Ecto neural progenitor cell (in vitro differentiated cells): ENCODE measurements around the gene AMPH.
A peak's percentile ranks its signal among the peaks of the same experiment; 100 is the strongest.
"Not testable (repeated sequence)": the region's sequence is repeated elsewhere in the genome, so short reads cannot be mapped to it uniquely, and the experiment has no call there.

ENCODE experiments used
- DNase-seq: peaks from one replicate; pipeline ENCODE4 v3.0.0-alpha.2; 2018; ENCODE audit warnings: low spot score

The AMPH gene

GRCh38 chr7:38349869-38350583 lies 281.1 kb downstream of the AMPH start:
- not testable (repeated sequence) for DNase-seq

GRCh38 chr7:38349126-38349795 lies 281.9 kb downstream of the AMPH start:
- DNase-seq, result not testable (repeated sequence)

GRCh38 chr7:38345299-38346172 lies 285.6 kb downstream of the AMPH start:
- DNase-seq, result peak; percentile 84

- DNase-seq, result not testable (repeated sequence)
Observed at GRCh38 chr7:38344741-38345140, 286.4 kb downstream of the AMPH start.

GRCh38 chr7:38342135-38342534 lies 289.0 kb downstream of the AMPH start:
- not testable (repeated sequence) for DNase-seq

GRCh38 chr7:38341172-38341705 lies 289.9 kb downstream of the AMPH start:
- DNase-seq, result not testable (repeated sequence)

- DNase-seq, result no peak
Observed at GRCh38 chr7:38339953-38340819, 291.0 kb downstream of the AMPH start.

GRCh38 chr7:38336148-38336515 lies 295.0 kb downstream of the AMPH start:
- not testable (repeated sequence) for DNase-seq

GRCh38 chr7:38335492-38336147 lies 295.6 kb downstream of the AMPH start:
- DNase-seq, result peak; percentile 90

- DNase-seq, result no peak
Observed at GRCh38 chr7:38335128-38335491, 296.1 kb downstream of the AMPH start.

- DNase-seq, result no peak
Observed at GRCh38 chr7:38334163-38334562, 297.0 kb downstream of the AMPH start.
